ENCODE measurements around the gene ACP1.
"Not testable (repeated sequence)": the region's sequence is repeated elsewhere in the genome, so short reads cannot be mapped to it uniquely, and the experiment has no call there.

ACP1 gene

DNA sequence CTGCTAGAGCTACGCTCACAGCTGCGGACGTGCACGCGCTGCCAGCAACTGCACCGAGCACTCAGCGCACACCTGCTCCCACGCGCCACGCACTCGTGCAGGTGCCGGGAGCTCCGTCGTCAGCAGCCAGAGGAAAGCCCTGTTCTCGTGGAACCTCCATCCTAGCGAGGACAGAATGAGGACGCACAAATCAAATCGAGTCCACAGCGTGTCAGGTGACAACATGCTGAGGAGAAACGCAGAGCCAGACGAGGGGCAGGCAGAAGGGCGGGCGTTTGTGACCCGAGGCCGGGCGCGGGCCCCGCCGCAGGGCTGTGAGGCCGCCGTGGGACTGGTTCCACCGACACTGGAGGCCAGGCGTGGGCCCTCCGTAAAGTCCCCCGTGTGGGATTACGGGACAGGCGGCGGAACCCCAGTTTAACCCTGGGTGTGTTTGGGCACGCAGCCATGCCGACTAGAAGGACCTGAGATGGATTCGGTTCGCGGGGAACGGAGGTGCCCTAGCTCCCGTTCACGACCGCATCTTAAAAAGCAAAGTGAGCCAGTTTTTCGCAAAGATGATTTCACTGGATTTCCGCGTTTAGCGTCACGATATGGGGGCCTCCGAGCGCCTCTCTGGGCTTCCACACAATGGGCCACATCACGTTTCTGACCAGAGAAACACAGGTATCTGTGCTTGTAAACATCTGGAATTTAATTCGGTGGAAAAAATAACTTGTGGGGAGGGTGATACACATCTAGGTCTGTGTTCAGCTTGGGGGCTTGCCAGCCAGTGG, 50.0 kb downstream of the ACP1 start:
- DNase-seq: no peak

DNA sequence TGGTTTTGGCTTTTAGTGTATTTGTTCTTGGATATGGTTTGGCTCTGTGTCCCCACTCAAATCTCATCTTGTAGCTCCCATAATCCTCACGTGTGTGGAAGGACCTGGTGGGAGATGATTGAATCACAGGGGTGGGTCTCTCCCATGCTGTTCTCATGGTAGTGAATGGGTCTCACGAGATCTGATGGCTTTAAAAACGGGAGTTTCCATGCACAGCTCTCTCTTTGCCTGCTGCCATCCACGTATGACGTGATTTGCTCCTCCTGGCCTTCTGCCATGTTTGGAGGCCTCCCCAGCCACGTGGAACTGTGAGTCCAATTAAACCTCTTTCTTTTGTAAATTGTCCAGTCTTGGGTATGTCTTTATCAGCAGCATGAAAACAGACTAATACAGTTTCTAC, 51.2 kb downstream of the ACP1 start:
- not testable (repeated sequence) for DNase-seq

DNA sequence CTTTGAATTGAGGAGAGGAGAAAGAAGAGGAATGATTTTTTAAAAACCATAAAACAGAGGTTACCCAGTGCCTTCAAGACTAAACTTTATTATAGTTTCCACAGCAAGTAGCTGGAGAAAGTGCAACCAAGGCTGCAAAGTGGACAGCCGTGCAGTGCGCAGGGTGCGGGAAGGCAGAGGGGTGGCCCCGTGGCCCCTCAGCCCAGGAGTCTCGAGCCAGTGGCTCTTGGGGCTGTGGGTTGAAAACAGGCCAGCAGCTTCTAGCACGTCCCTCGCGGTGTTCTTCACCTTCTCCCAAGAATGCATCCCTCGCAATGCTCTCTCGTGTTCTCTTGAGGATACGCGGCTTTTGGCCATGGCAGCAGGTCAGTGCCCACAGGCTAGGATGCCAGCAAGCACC, 51.6 kb downstream of the ACP1 start:
- DNase-seq: no peak

DNA sequence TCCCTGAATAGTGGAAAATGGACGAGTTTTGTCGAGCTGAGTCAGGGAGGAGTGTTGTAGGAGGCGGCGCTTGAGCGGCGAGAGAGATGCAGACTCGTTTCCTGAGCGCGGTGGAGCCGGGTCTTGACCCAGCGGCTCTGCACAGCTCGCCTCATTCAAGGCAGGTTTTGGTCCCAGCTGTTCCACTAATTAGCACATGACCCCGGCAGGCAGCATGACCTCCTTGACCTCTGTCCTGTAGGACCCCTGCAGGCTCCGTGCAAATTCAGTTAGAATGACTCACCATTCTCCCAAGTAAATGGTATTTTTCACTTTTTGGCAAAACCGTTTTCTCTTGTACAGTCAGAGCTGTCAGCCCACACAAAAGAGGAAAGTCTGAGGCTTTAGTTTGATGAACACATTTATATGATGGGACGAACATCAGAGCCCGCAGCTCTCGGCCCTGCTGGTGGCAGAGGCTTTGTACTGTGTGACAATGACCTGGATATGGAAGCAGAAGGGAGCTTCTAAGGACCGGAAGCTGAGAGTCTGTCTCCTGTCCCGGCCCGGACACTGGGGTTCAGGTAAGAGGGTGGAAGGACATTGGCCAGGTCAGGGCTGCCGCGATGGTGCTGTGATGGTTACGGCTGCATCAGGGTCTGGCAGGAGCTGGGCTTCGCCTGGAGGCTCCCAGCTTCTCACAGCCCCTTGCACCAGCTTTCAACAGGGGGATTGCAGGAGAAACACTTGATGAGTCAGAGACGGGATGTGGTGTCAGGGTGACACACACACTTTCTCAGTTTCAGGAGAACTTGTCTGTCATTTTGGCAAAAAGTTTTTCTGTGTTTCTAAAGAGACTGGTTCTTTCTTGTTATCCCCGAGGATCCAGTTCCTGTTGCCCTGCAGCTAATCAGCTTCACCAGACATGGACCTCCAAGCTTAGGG, 53.0 kb downstream of the ACP1 start:
- DNase-seq: peak; percentile 82

DNA sequence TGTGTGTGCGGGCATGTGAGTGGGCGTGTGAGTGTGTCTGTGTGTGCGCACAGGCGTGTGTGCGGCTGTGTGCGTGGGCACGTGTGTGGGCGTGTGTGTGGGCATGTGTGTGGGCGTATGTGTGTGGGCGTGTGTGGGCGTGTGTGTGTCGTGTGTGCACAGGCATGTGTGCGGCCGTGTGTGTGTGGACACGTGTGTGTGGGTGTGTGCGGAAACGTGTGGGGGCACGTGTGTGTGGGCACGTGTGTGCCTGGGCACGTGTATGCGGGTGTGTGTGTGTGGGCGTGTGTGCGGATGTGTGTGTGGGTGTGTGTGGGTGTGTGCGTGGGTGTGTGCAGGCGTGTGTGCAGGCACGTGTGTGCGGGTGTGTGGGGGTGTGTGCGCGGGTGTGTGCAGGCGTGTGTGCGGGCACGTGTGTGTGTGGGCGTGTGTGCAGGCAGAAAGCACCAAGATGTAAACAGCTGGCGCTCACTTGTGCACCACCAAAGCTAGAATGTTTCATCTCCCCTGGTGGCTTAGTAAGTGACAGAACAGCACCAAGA, 54.4 kb downstream of the ACP1 start:
- DNase-seq: no peak

DNA sequence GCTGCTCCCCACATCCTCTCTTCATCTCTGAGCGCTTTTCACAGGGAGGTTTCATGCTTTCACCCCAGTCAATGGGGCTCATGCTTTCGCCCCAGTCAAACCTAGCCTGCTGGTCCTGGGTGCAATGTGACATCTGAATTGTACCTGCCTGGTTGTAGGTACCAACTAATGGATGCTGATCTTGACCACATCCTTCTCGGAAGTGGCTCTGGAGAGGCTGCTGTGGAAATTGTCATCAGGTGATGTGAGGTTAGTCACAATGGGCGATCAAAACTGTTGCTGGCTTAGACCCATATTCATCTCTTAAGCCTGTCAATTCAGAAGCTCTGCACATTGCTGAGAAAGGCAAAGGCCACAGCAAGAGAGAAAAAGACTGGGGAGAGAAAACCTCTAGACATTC, 55.8 kb downstream of the ACP1 start:
- no peak for DNase-seq

DNA sequence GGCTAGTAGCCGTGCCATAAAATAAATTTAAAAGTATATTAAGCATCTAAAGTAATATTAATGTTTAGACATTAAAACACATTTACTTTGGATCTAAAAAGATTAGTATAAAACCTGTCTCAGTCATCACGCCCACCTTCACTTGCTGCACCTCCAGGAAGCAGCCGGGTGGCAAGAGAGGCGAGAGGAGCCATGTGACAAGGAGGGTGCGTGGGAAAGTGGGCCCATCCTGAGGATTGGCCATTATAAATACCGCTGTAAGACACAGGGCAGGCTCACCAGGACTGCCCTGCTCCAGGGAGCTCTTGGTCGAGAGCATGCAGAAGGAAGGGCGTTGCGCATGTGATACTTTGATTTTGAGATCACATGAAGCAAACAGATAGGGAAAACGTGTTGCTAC, 57.6 kb downstream of the ACP1 start:
- no peak for DNase-seq

DNA sequence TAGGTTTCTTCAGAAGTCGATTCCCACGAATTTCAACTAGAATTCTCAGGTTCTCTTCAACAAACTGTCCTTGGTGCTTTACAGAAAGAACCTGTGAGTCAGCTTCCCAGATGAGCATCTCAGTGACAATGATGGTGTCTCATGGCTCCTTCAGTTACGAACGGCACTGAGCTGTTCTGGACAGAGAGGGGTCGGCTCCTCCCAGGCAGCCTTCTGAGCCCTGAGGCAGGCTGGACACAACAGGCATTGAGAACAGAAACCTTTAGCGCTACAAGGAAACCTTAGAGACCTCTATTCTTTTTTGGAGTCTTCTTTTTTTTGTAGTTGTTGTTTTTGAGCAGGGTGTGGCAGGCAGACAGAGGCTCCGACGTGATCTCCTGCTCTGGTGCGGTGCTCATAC, 58.3 kb downstream of the ACP1 start:
- peak; percentile 72 for DNase-seq

Data from islet precursor cell (in vitro differentiated cells).